CD4-positive, CD25-positive, alpha-beta regulatory T cell (primary cell): Measurements from ENCODE around the gene TFF1. TPM values are rescaled to one million over a fixed set of nuclear protein-coding genes. Genes with fewer than 3 reads are reported as not detected.

Source experiments
- ATAC-seq, 2 donors: fragments of 150-1000 bp; cut with Tn5 transposase; one replicate each; pipeline ENCODE4 v1.10.0; 2021; ENCODE audit warnings: low read depth in 2 of 2, moderate number of reproducible peaks in 2 of 2, moderate library complexity in 1 of 2
- DNase-seq, 3 donors: peaks; one replicate each; pipeline versions ENCODE4 v3.0.0 to v3.0.0-alpha.2; 2012 to 2022; ENCODE audit warnings: mixed read lengths in 1 of 3
- H3K27ac ChIP-seq: one replicate; pipeline ENCODE4 v1.7.0; 2013; ENCODE audit warnings: mild to moderate bottlenecking, low read length; ENCODE audit not compliant: insufficient read depth, poor library complexity, severe bottlenecking
- H3K27me3 ChIP-seq: one replicate; pipeline ENCODE4 v1.7.0; 2013; ENCODE audit warnings: low read length; ENCODE audit not compliant: control insufficient read depth, insufficient read depth
- H3K36me3 ChIP-seq: one replicate; pipeline ENCODE4 v1.7.0; 2013; ENCODE audit warnings: mild to moderate bottlenecking, low read length, moderate library complexity; ENCODE audit not compliant: control insufficient read depth, insufficient read depth
- H3K4me1 ChIP-seq: 2 replicates; pipeline ENCODE4 v1.7.0; 2013; ENCODE audit warnings: mild to moderate bottlenecking, low read length; ENCODE audit not compliant: insufficient read depth, control insufficient read depth, poor library complexity, severe bottlenecking
- H3K4me3 ChIP-seq: one replicate; pipeline ENCODE4 v1.7.0; 2013; ENCODE audit warnings: low read depth, mild to moderate bottlenecking, low read length, moderate library complexity
- H3K9me3 ChIP-seq, 2 experiments: 1 replicate in 1 of 2; 2 replicates in 1 of 2; pipeline ENCODE4 v1.7.0; 2013; ENCODE audit warnings: low read length in 2 of 2, mild to moderate bottlenecking in 1 of 2, moderate library complexity in 1 of 2; ENCODE audit not compliant: control insufficient read depth in 2 of 2
- H3K27ac Mint-ChIP-seq, 3 donors: one replicate each; pipeline ENCODE4 v1.8.0; 2020 to 2022; ENCODE audit warnings: mild to moderate bottlenecking in 3 of 3, mixed read lengths in 3 of 3, moderate library complexity in 2 of 3
- H3K27me3 Mint-ChIP-seq: one replicate; pipeline ENCODE4 v1.8.0; 2022; ENCODE audit warnings: mild to moderate bottlenecking, mixed read lengths
- H3K36me3 Mint-ChIP-seq: one replicate; pipeline ENCODE4 v1.8.0; 2020; ENCODE audit warnings: mixed read lengths
- H3K4me1 Mint-ChIP-seq, 4 donors: one replicate each; pipeline ENCODE4 v1.8.0; 2020 to 2022; ENCODE audit warnings: mixed read lengths in 4 of 4, mild to moderate bottlenecking in 1 of 4
- H3K4me3 Mint-ChIP-seq, 4 donors: one replicate each; pipeline ENCODE4 v1.8.0; 2020 to 2022; ENCODE audit warnings: mild to moderate bottlenecking in 4 of 4, mixed read lengths in 4 of 4, moderate library complexity in 3 of 4
- H3K9me3 Mint-ChIP-seq, 7 donors: one replicate each; pipeline ENCODE4 v1.8.0; 2020 to 2022; ENCODE audit warnings: mixed read lengths in 7 of 7, mild to moderate bottlenecking in 3 of 7, moderate library complexity in 2 of 7
- polyA plus RNA-seq, 4 donors: library from polyadenylated mRNA; unstranded; fragments of 300-500 nt; fragmentation: Illumina TruSeq; gene quantifications; one replicate each; pipeline ENCODE4 v1.2.3, GENCODE V29; 2021
- total RNA-seq: library from RNA; stranded (reverse); gene quantifications from one replicate; pipeline ENCODE4 v1.2.3, GENCODE V29; 2022

Gene TFF1
- total and polyA plus RNA-seq, 5 donors from 2014 or later = not detected

- Histone ChIP-seq H3K27me3 (no peaks in the 10 kb centered on the region), H3K4me1 (peaks cover 3% of the 10 kb centered on the region), H3K9me3 (no peaks in the 10 kb centered on the region), H3K4me3 (no peak overlapping the region), H3K27ac (no peak overlapping the region), H3K36me3 (no peaks in the 10 kb centered on the region)
- DNase-seq (no peak), ATAC-seq (no peak)
- H3K4me3 Mint-ChIP-seq = no peak overlapping the region
- H3K27me3 Mint-ChIP-seq = peaks cover 24% of the 10 kb centered on the region
- peaks cover 4% of the 10 kb centered on the region for H3K36me3 Mint-ChIP-seq
- H3K9me3 Mint-ChIP-seq = no peaks in the 10 kb centered on the region
- H3K27ac Mint-ChIP-seq = no peak overlapping the region
- H3K4me1 Mint-ChIP-seq = peaks cover 0 to 8% (median under 1%) of the 10 kb centered on the region in 4 donors
Measured at GRCh38 chr21:42321845-42322244, 44.5 kb downstream of the TFF1 start.

GRCh38 chr21:42321231-42321630 is 45.1 kb downstream of the TFF1 start:
- H3K36me3 Mint-ChIP-seq = peaks cover 4% of the 10 kb centered on the region
- no peaks in the 10 kb centered on the region for H3K9me3 ChIP-seq
- no peaks in the 10 kb centered on the region for H3K27me3 ChIP-seq
- no peak overlapping the region for H3K27ac Mint-ChIP-seq
- no peak for DNase-seq
- H3K4me3 Mint-ChIP-seq = no peak overlapping the region
- H3K27me3 Mint-ChIP-seq = peaks cover 24% of the 10 kb centered on the region
- no peak overlapping the region for H3K27ac ChIP-seq
- peaks cover 3% of the 10 kb centered on the region for H3K4me1 ChIP-seq
- H3K36me3 ChIP-seq = no peaks in the 10 kb centered on the region
- H3K9me3 Mint-ChIP-seq = no peaks in the 10 kb centered on the region
- H3K4me1 Mint-ChIP-seq = peaks cover 0 to 8% (median under 1%) of the 10 kb centered on the region in 4 donors
- no peak overlapping the region for H3K4me3 ChIP-seq
- ATAC-seq = no peak

DNA sequence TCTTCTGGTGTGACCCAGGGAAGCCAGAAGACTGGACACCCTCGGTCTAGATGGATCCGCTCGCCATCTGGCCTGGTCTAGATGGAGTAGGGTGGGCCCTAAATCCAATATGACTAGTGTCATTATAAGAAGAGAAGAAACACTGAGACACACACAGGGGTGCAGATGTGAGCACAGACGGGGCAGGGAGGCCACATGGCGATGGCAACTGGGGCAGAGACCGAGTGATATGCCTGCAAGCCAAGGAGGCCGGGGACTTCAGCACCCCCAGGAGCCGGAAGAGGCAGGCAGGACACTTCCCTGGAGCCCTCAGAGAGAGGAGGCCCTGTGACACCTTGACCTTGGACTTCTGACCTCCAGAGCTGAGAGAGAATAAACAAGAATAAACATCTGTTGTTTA is 45.5 kb downstream of the TFF1 start:
- Histone ChIP-seq H3K9me3 (no peaks in the 10 kb centered on the region), H3K4me1 (peaks cover 3% of the 10 kb centered on the region), H3K36me3 (no peaks in the 10 kb centered on the region), H3K27ac (no peak overlapping the region), H3K27me3 (no peaks in the 10 kb centered on the region), H3K4me3 (no peak overlapping the region)
- H3K27ac Mint-ChIP-seq = no peak overlapping the region
- H3K36me3 Mint-ChIP-seq = peaks cover 4% of the 10 kb centered on the region
- no peak for ATAC-seq
- peaks cover 0 to 8% (median under 1%) of the 10 kb centered on the region in 4 donors for H3K4me1 Mint-ChIP-seq
- DNase-seq = no peak
- no peaks in the 10 kb centered on the region for H3K9me3 Mint-ChIP-seq
- no peak overlapping the region for H3K4me3 Mint-ChIP-seq
- H3K27me3 Mint-ChIP-seq = peaks cover 22% of the 10 kb centered on the region

- H3K9me3 Mint-ChIP-seq = no peaks in the 10 kb centered on the region
- no peaks in the 10 kb centered on the region for H3K27me3 ChIP-seq
- no peaks in the 10 kb centered on the region for H3K9me3 ChIP-seq
- H3K4me3 Mint-ChIP-seq = no peak overlapping the region
- H3K27ac ChIP-seq = no peak overlapping the region
- H3K36me3 ChIP-seq = no peaks in the 10 kb centered on the region
- peaks cover 0 to 8% (median under 1%) of the 10 kb centered on the region in 4 donors for H3K4me1 Mint-ChIP-seq
- H3K27me3 Mint-ChIP-seq = peaks cover 14% of the 10 kb centered on the region
- peaks cover 1% of the 10 kb centered on the region for H3K36me3 Mint-ChIP-seq
- no peak for DNase-seq
- H3K4me1 ChIP-seq = peaks cover 3% of the 10 kb centered on the region
- H3K4me3 ChIP-seq = no peak overlapping the region
- H3K27ac Mint-ChIP-seq = no peak overlapping the region
- no peak for ATAC-seq
Measured at GRCh38 chr21:42319851-42320572, 46.3 kb downstream of the TFF1 start.

- H3K36me3 Mint-ChIP-seq = no peaks in the 10 kb centered on the region
- peaks cover 0 to 8% (median under 1%) of the 10 kb centered on the region in 4 donors for H3K4me1 Mint-ChIP-seq
- H3K4me3 Mint-ChIP-seq = no peak overlapping the region
- peak in 1 of 3 donors; percentile 18 for DNase-seq
- H3K4me3 ChIP-seq = no peak overlapping the region
- no peaks in the 10 kb centered on the region for H3K9me3 Mint-ChIP-seq
- H3K36me3 ChIP-seq = no peaks in the 10 kb centered on the region
- no peaks in the 10 kb centered on the region for H3K9me3 ChIP-seq
- H3K27me3 ChIP-seq = no peaks in the 10 kb centered on the region
- peak in 1 of 2 donors; percentile 48 for ATAC-seq
- H3K27me3 Mint-ChIP-seq = peaks cover 10% of the 10 kb centered on the region
- H3K27ac ChIP-seq = no peak overlapping the region
- peaks cover 3% of the 10 kb centered on the region for H3K4me1 ChIP-seq
- no peak overlapping the region for H3K27ac Mint-ChIP-seq
Measured at GRCh38 chr21:42319376-42319775, 47.0 kb downstream of the TFF1 start.

DNA sequence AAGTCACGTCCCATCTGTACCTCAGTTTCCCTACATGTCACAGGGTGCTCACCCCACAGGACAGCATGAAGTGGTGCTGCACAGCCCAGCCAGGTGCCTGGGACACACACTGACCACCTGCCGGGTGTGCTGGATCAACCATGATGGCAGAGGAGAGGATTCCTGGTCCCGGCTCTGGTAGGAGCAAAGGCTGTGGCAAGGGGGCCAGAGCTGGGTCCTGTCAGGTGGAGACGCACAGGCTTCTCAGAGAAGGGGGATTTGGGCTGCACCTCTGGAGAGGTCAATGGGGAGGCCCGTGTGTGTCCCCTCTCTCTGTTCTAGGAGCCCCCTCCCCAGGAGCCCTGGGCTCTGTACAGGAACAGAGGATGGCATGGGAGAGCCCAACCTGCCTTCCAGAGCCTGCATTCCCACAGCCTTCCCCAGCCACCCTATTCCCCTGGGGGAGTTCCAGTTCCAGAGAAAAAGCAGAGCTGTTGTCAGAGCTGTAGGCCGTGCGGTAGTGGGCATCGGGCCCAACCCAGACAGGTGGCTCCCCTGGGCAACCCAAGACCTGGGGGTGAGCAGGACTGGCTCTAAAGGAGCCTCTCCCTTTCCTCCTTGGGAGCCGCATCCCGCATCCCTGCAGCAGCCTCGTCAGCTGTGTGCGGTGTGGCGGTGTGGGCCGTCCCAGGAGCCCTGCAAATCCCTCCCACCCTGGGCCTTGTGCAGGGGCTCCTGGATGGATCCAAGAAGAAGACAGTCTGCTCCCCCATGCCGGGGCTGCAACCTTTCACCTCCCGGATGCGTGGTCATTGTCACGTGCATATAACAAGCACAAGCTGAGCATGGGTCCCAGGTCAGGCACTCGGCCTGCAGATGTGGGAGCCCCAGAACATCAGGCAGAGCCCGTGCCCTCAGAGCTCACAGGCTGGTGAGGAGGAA is 48.2 kb downstream of the TFF1 start:
- DNase-seq (no peak), ATAC-seq (no peak)
- Histone ChIP-seq H3K27ac (no peak overlapping the region), H3K9me3 (no peaks in the 10 kb centered on the region), H3K36me3 (no peaks in the 10 kb centered on the region), H3K27me3 (no peaks in the 10 kb centered on the region), H3K4me3 (no peak overlapping the region), H3K4me1 (peaks cover 3% of the 10 kb centered on the region)
- H3K4me1 Mint-ChIP-seq = peaks cover 0 to 8% (median under 1%) of the 10 kb centered on the region in 4 donors
- peaks cover 1% of the 10 kb centered on the region for H3K27me3 Mint-ChIP-seq
- no peaks in the 10 kb centered on the region for H3K36me3 Mint-ChIP-seq
- H3K9me3 Mint-ChIP-seq = no peaks in the 10 kb centered on the region
- no peak overlapping the region for H3K27ac Mint-ChIP-seq
- no peak overlapping the region for H3K4me3 Mint-ChIP-seq

GRCh38 chr21:42317341-42317741 is 49.0 kb downstream of the TFF1 start:
- Mint-ChIP-seq H3K9me3 (no peaks in the 10 kb centered on the region), H3K27me3 (no peaks in the 10 kb centered on the region), H3K4me1 (peaks cover 0 to 8% (median under 1%) of the 10 kb centered on the region in 4 donors), H3K27ac (no peak overlapping the region), H3K36me3 (no peaks in the 10 kb centered on the region), H3K4me3 (no peak overlapping the region)
- H3K27ac ChIP-seq = no peak overlapping the region
- no peaks in the 10 kb centered on the region for H3K36me3 ChIP-seq
- H3K4me3 ChIP-seq = no peak overlapping the region
- H3K27me3 ChIP-seq = no peaks in the 10 kb centered on the region
- ATAC-seq (no peak), DNase-seq (no peak)
- peaks cover 3% of the 10 kb centered on the region for H3K4me1 ChIP-seq
- no peaks in the 10 kb centered on the region for H3K9me3 ChIP-seq
